CD14-positive monocyte (primary cell): Measurements from ENCODE around the gene PCGF3. TPM values are rescaled to one million over a fixed set of nuclear protein-coding genes. Genes with fewer than 3 reads are reported as not detected.

Experiments used
- DNase-seq, 3 donors: peaks; one replicate each; pipeline ENCODE4 v3.0.0-alpha.2; 2011 to 2022
- H2AFZ ChIP-seq: 2 replicates; pipeline ENCODE4 v1.6.0; 2012; ENCODE audit warnings: mild to moderate bottlenecking, low read depth, low read length, inconsistent platforms; ENCODE audit not compliant: insufficient read depth, poor library complexity, severe bottlenecking
- H3K27ac ChIP-seq, 2 donors: 1 replicate in 1 of 2; 2 replicates in 1 of 2; pipeline ENCODE4 v1.5.1; 2012 to 2013; ENCODE audit warnings: low read length in 2 of 2, control low read depth in 1 of 2, inconsistent platforms in 1 of 2, low read depth in 1 of 2, mild to moderate bottlenecking in 1 of 2
- H3K27me3 ChIP-seq, 2 donors: one replicate each; pipeline versions ENCODE4 v1.6.0 to v1.6.1; 2011 to 2013; ENCODE audit warnings: low read length in 2 of 2; ENCODE audit not compliant: control insufficient read depth in 2 of 2, insufficient read depth in 2 of 2
- H3K36me3 ChIP-seq, 2 donors: replicated peaks in 1 of 2; 1 replicate in 1 of 2; 2 replicates in 1 of 2; pipeline versions ENCODE4 v1.5.1 to v1.6.1; 2012 to 2013; ENCODE audit warnings: low read length in 2 of 2, control low read depth in 1 of 2, inconsistent platforms in 1 of 2, mild to moderate bottlenecking in 1 of 2; ENCODE audit not compliant: insufficient read depth in 2 of 2, control insufficient read depth in 1 of 2
- H3K4me1 ChIP-seq, 2 donors: 1 replicate in 1 of 2; 2 replicates in 1 of 2; pipeline versions ENCODE4 v1.5.1 to v1.6.1; 2012 to 2013; ENCODE audit warnings: low read length in 2 of 2, control low read depth in 1 of 2, inconsistent platforms in 1 of 2, mild to moderate bottlenecking in 1 of 2, moderate library complexity in 1 of 2; ENCODE audit not compliant: insufficient read depth in 2 of 2, control insufficient read depth in 1 of 2
- H3K4me2 ChIP-seq: replicated peaks from 2 replicates; pipeline ENCODE3; 2012; ENCODE audit warnings: low read length, moderate library complexity, mild to moderate bottlenecking; ENCODE audit not compliant: poor library complexity, severe bottlenecking; ENCODE audit errors: extremely low read depth
- H3K4me3 ChIP-seq, 3 experiments: fragments of 200-600 bp in 1 of 3; sonication (generic) in 1 of 3; replicated peaks in 1 of 3; 1 replicate in 2 of 3; 2 replicates in 1 of 3; pipeline ENCODE4 v1.5.1; 2011 to 2013; ENCODE audit warnings: low read length in 3 of 3, mild to moderate bottlenecking in 3 of 3, control low read depth in 2 of 3, low read depth in 2 of 3, inconsistent platforms in 1 of 3, moderate library complexity in 1 of 3
- H3K79me2 ChIP-seq: 2 replicates; pipeline ENCODE4 v1.6.0; 2012; ENCODE audit warnings: mild to moderate bottlenecking, control low read depth, inconsistent platforms, low read length, moderate library complexity; ENCODE audit not compliant: insufficient read depth
- H3K9ac ChIP-seq: 2 replicates; pipeline ENCODE4 v1.6.0; 2017; ENCODE audit warnings: low read length, mild to moderate bottlenecking; ENCODE audit not compliant: insufficient read depth, poor library complexity, severe bottlenecking
- H3K9me3 ChIP-seq, 2 donors: replicated peaks in 1 of 2; 1 replicate in 1 of 2; 2 replicates in 1 of 2; pipeline versions ENCODE4 v1.5.1 to v1.6.1; 2012 to 2013; ENCODE audit warnings: low read length in 2 of 2, control low read depth in 1 of 2; ENCODE audit not compliant: control insufficient read depth in 1 of 2, insufficient read depth in 1 of 2
- H4K20me1 ChIP-seq: 2 replicates; pipeline ENCODE4 v1.6.0; 2012; ENCODE audit warnings: mild to moderate bottlenecking, low read length, control low read depth, moderate library complexity; ENCODE audit not compliant: insufficient read depth
- H3K27ac Mint-ChIP-seq, 7 donors: one replicate each; pipeline ENCODE4 v1.8.0; 2020; ENCODE audit warnings: mild to moderate bottlenecking in 7 of 7, mixed read lengths in 7 of 7, moderate library complexity in 6 of 7, inconsistent platforms in 2 of 7
- H3K27me3 Mint-ChIP-seq, 3 donors: one replicate each; pipeline ENCODE4 v1.8.0; 2021 to 2022; ENCODE audit warnings: low read depth in 3 of 3, mild to moderate bottlenecking in 3 of 3, mixed read lengths in 3 of 3, moderate library complexity in 3 of 3, inconsistent platforms in 1 of 3
- H3K36me3 Mint-ChIP-seq, 2 donors: one replicate each; pipeline ENCODE4 v1.8.0; 2020; ENCODE audit warnings: mixed read lengths in 2 of 2, inconsistent platforms in 1 of 2, mild to moderate bottlenecking in 1 of 2
- H3K4me1 Mint-ChIP-seq: one replicate; pipeline ENCODE4 v1.8.0; 2020; ENCODE audit warnings: mild to moderate bottlenecking, mixed read lengths
- H3K4me3 Mint-ChIP-seq, 2 donors: one replicate each; pipeline ENCODE4 v1.8.0; 2020; ENCODE audit warnings: mild to moderate bottlenecking in 2 of 2, mixed read lengths in 2 of 2, moderate library complexity in 1 of 2
- H3K9me3 Mint-ChIP-seq, 7 donors: one replicate each; pipeline ENCODE4 v1.8.0; 2020 to 2022; ENCODE audit warnings: mixed read lengths in 7 of 7, mild to moderate bottlenecking in 6 of 7, moderate library complexity in 6 of 7, inconsistent platforms in 2 of 7
- CTCF ChIP-seq: fragments of 200-600 bp; IDR thresholded peaks from one replicate; pipeline ENCODE4 v1.8.0; 2022; ENCODE audit warnings: antibody characterized with exemption, mild to moderate bottlenecking
- WGBS: methylation state at CpG from one replicate; pipeline ENCODE4 v1.1.5; 2013; ENCODE audit warnings: missing lambda C conversion rate; ENCODE audit not compliant: insufficient coverage; 5-methylcytosine and 5-hydroxymethylcytosine counted together
- intact Hi-C, 2 donors: fragments of 100-400 bp; cut with micrococcal nuclease; formaldehyde crosslinking; loops; one replicate each; pipeline versions ENCODE4 v1.15.0 to v1.15.1; 2023
- polyA plus RNA-seq, 3 donors: library from polyadenylated mRNA; depleted of rRNA in 1 of 3; unstranded in 2 of 3; stranded (reverse) in 1 of 3; fragments of 300-500 nt in 2 of 3; fragments of >200 nt in 1 of 3; fragmentation: Illumina TruSeq in 2 of 3; gene quantifications; 1 replicate in 2 of 3; 2 replicates in 1 of 3; pipeline ENCODE4 v1.2.3, GENCODE V29; 2012 to 2021

PCGF3 gene
- polyA plus RNA-seq, 3 donors = 7.0 to 163 (median 8.3) TPM

DNA sequence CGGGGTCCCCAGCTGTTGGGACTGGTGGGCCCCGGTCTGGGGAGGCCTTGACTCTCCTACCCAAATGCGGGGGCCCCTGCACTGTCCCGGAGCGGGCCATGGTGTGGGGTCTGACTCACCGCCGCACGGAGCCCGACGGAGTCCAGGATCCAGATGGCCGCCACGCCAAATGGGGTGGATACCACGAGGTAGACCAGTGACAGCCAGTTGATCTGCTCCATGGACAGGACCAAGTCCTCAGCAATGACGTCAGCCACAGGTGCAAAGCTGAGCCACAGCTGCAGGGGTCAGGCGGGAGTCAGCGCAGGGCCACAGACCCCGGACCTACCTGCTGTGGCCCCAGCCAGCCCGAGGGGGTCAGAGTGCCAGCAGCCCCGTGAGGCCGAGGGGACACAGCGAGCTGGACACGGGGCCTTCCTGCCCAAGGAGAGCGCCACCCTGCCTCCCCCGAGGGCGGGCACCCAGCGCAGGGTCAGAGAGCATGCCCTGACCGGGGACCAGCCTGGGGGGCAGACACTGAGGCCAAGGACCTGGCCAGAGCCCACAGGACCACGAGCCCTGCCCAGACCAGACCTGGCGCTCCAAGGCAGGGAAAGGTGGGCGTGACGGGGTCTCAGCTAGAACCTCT lies 19.1 kb upstream of the PCGF3 start:
- Histone ChIP-seq H3K27me3 (no peaks in the 10 kb centered on the region), H2AFZ (no peak overlapping the region), H3K9me3 (no peaks in the 10 kb centered on the region), H3K4me3 (peak overlapping the region in 1 of 3 experiments; percentile 82), H3K79me2 (peaks cover 35% of the 10 kb centered on the region), H3K4me1 (peaks cover 50 to 58% of the 10 kb centered on the region in 2 donors), H3K27ac (peak overlapping the region; percentile 99), H3K9ac (peak overlapping the region; percentile 87), H4K20me1 (peaks cover 41% of the 10 kb centered on the region), H3K4me2 (peak overlapping the region; percentile 86), H3K36me3 (peaks cover 4 to 18% of the 10 kb centered on the region in 2 donors)
- Mint-ChIP-seq H3K9me3 (peaks cover 0 to 2% (median 0%) of the 10 kb centered on the region in 7 donors), H3K27me3 (no peaks in the 10 kb centered on the region), H3K4me3 (no peak overlapping the region), H3K27ac (peak overlapping the region; percentile 98 to 100 (median 100)), H3K4me1 (peaks cover 50% of the 10 kb centered on the region), H3K36me3 (peaks cover 12 to 23% of the 10 kb centered on the region in 2 donors)
- intact Hi-C loops = loop anchor here in 1 of 2 donors (5.0 to 10.0 kb wide), 2 partner anchors 352 to 896 kb away; partner anchors contain the start of gene ZNF141
- WGBS = 96% methylated on average over 29 of the region's 31 CpGs
- TF ChIP-seq CTCF = no peak
- DNase-seq = no peak

GRCh38 chr4:687048-687970 lies 18.3 kb upstream of the PCGF3 start:
- TF ChIP-seq CTCF = no peak
- Mint-ChIP-seq H3K27me3 (peaks cover 0 to 4% (median 3%) of the 10 kb centered on the region in 3 donors), H3K36me3 (peaks cover 12 to 22% of the 10 kb centered on the region in 2 donors), H3K4me3 (peak overlapping the region; percentile 80 to 93), H3K4me1 (peaks cover 50% of the 10 kb centered on the region), H3K9me3 (peaks cover 0 to 2% (median 0%) of the 10 kb centered on the region in 7 donors), H3K27ac (peak overlapping the region; percentile 98 to 100 (median 100))
- intact Hi-C loops = loop anchor here in 1 of 2 donors (5.0 to 10.0 kb wide), 2 partner anchors 353 to 895 kb away; partner anchors contain the start of gene ZNF141
- H3K79me2 ChIP-seq = peaks cover 35% of the 10 kb centered on the region
- peak; percentile 96 to 97 (median 96) for DNase-seq
- peak overlapping the region; percentile 86 for H3K4me2 ChIP-seq
- peak overlapping the region; percentile 54 to 82 (median 73) for H3K4me3 ChIP-seq
- H4K20me1 ChIP-seq = peaks cover 35% of the 10 kb centered on the region
- 45% methylated on average over 32 of the region's 38 CpGs for WGBS
- H3K9ac ChIP-seq = peak overlapping the region; percentile 87
- peak overlapping the region; percentile 99 for H3K27ac ChIP-seq
- no peaks in the 10 kb centered on the region for H3K27me3 ChIP-seq
- H3K9me3 ChIP-seq = no peaks in the 10 kb centered on the region
- peaks cover 4 to 18% of the 10 kb centered on the region in 2 donors for H3K36me3 ChIP-seq
- peak overlapping the region; percentile 64 for H2AFZ ChIP-seq
- H3K4me1 ChIP-seq = peaks cover 50 to 58% of the 10 kb centered on the region in 2 donors
